Islet precursor cell (in vitro differentiated cells): ENCODE results near the gene JKAMP.
A peak's percentile ranks its signal among the peaks of the same experiment; 100 is the strongest.

Experiments
- DNase-seq: peaks from one replicate; pipeline ENCODE4 v3.0.0-alpha.2; 2018

The JKAMP gene

DNA sequence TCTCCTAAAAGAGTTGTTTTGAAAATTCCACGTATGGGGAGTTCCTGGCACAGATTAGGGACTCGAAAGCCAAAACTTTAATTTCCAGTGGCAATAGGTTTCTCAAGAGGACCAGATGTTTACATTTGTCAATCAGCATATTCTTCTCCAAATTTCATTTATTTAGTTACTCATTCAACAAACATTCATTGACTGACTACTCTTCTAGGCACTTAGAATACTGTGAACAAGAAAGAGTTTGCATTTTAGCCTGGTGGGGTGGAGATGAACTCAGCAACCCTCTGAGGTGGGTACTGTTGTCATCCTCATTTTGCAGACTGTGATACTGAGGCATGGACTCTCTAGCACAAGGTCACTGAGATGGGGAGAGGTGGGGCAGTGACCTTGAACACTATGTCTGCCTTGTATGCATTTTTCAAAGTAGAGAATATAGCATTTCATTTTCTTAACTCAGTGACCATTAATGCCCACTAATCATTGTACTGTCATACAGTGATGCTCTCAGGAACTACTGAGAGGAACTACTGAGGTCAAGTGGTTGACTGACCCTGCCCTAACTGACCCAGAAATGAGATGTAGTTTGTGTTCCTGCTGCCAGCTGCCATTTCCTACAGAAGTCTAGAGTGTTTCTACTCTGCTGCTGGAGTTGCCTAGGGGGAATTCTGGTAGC is 2.3 kb upstream of the JKAMP start:
- no peak for DNase-seq

DNA sequence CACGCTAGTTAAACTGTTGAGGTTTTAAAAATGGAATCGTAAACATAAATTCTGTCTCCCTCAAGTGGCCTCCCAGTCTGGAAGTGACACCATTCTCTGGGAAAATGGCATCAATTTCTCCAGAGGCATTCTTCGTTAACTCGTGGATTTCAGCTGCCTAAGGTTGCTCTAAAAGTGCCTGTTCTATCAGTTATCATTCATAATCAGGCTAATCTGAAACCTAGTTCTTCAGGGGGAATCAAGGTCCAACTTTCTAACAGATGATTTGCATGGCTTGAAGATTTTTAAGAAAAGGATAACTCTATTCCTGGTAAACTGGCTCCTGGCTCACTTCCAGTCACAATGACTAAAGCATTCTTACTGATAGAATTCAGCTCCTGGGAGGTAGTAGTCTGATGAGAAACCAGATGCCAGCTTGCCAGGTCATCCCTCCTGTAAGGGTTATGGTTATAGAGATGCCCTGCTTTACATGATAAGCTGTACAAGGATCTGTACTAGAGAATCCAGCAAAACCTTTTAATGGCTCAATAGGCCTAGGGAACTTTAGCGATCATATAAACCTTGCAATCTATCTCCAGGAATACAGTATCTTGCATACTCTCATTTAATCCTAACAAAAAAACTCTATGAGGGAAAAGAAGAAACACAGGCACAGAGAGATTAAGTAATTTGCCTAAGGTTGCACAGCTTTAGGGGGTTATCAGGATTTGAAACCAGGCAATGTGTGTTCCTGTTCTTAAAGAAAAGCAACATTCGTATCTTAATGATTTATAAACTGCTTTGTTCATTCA is 1.6 kb upstream of the JKAMP start:
- DNase-seq: peak; percentile 56

DNA sequence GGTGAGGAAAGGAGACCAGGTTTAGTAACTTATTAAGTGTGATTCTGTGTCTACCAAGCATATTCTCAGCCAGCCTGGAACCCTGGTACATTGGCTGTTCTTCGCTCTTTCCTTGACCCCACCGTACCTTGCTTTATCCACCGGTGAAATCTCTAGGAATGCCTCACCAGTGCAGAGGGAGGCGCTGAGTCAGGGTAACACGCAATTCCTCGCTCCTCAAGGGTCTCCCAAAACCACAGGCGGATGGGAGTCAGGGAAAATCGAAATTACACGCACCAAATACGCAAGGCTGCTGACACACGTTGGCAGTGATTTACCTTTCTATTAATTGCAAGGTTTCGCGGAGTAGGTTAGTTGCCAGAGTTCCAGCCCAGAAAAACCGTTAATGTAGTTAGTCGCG is 954 bp upstream of the JKAMP start:
- peak; percentile 71 for DNase-seq

DNA sequence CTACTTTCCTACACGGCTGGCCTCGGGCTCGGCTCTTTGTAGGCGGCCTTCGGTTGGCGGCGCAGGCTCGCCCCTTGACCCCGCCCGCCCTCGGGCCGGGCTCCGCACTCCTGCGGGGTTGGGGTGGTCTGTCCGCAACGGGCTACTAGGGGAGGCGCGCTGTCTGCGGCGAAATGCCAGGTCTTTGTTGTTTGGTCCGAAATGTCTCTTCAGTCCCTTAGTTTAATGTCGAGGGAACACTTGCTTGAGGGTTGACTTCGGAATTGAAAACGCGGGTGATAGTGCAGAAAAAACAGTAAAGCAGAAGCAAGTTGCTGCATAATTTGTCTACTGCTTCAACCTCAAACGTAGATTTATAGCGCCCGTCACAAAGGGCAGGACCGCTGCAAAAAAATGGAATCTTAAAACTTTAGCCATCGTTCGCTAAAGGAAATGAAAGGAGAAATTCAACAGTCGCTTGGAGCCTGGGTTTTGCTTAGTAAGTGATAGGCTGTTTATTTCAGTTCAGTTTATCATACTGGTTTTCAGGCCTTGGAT is 390 bp downstream of the JKAMP start:
- DNase-seq: no peak

DNA sequence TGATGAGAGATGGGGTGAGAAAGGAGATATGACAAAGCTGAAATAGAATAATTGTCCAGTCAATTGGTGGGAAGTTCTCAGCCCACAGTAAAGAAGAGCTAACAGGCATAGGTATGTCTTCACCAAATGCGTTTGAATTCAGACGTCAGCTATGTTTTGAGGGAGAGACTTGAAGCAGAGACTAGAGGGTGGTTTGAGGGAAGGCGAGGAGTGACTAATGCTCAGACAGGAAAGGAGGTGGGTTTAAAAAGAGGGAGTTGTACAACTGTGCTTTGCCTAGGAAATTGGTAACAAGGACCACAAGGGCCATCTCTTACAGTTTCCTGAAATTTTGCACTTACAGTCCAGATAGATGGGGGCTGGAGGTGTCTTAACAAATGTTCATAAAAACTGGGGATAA is 6.4 kb downstream of the JKAMP start:
- no peak for DNase-seq

DNA sequence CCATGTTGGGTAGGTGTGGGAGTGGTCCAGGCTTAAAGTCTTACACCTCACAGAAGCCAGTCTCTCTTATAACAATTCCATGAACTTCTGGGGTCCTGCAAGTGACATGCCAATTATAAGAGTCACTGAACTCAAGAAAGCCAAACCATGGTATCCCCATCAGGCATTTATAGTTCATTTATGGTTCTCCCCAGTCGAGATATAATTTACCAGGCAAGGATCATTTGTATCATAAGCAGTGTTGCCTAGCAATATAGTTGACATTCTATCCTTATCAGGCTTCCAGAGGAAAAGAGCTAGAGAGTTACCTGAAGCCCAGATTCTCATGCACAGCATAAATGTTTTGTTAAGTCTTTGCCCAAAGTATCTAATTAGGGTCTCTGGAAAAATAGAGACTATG is 8.1 kb downstream of the JKAMP start:
- no peak for DNase-seq

DNA sequence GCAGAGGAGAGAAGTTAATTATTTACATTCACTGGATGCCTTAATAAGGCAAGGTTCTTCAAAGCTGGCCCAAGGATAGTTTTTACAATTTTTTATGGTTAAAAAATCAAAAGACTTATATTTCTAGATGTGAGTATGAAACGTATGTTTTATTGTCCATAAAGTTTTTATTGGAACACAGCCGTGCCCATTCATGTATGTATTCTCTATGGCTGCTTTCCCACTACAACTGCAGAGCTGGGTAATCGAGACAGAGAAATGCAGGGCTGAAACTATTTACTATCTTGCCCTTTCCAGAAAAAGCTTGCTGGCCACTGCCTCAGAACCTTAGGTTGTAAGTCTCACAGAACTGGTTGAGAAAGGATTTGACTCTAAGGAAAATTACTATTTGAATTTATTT is 16.4 kb downstream of the JKAMP start:
- DNase-seq: no peak

DNA sequence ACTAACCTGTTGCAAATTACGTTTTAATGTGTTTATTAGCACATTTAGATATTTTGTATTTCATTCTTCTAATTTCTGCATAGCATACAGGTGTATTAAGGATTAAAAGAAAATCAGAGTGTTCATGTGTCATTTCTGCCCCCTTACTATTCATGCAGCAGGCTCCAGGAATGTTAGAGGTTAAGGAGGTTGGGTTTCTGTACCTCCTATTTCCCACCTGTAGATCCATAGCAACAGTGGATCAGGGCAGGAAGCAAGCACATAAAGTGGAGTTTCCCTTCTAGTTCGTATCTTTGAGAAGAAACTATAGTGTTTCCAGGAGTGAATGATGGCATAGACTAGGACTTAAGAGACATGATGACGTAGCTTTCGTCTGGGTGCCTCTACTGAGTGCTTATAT is 18.9 kb downstream of the JKAMP start:
- no peak for DNase-seq

DNA sequence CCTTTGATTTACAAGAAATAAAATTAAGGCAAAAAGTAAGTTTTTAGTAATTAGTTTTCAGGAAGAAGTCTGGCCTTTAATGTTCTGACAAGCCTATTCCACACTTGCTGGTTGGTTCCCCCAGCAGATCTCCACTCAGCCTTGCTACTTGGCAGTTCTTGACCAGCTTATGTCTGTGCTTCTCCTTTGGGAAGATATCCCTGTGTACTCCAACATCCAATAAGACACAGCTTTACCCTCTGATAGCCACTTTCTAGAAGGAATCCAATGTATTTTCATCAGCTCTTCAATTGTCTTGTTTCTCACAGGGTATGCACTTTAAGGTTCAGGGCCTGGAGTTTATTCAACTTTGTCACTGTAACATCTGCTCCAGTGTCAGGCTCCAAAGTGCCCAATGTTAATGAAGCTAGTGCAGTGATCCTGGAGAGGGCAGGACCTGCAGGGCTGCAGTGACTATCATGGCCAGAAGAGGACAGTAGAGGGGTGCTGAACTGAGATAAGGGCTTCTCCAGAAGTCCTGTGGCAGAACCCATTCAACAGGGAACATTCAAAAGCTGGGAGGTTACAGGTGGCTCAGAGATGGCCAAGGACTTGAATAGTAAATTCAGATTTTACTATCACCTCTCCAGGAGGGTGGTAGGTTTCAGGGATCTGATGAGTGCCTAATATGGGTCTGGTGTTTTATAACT is 22.9 kb downstream of the JKAMP start:
- peak; percentile 91 for DNase-seq

DNA sequence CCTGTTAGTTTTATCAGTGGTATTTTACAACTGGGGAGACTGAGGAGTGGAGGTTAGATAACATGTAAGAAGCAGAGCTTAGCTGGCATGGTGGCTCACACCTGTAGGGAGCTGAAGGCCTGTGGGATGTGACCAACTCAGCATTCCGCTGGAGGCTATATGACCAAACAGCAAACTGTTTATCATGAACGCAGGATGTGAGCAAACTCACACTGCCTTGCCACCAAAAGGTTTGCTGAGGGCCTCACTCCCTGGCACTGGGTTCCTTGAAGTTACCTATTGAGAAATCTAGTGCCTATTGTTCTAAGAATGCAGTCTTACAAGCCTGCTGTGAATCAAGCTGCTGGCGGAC is 23.4 kb downstream of the JKAMP start:
- DNase-seq: no peak

DNA sequence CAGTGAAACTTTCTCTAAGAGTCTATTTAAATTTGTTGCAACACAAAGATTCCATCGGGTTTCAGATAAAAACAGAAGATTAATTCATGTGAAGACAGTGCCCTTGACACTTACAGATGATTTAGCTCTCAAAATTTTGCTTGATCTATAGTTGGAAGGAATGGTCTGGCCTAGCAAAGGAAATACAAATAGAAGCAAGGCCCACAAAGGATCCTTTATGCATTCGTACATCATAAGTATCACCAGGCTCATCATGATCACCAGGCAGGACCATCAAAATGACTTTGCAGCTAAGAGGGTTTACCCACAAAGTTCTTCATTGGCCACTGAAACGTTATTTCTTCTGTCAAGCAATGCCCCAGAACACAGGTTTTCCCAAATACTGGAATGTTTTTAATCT is 24.8 kb downstream of the JKAMP start:
- DNase-seq: no peak

DNA sequence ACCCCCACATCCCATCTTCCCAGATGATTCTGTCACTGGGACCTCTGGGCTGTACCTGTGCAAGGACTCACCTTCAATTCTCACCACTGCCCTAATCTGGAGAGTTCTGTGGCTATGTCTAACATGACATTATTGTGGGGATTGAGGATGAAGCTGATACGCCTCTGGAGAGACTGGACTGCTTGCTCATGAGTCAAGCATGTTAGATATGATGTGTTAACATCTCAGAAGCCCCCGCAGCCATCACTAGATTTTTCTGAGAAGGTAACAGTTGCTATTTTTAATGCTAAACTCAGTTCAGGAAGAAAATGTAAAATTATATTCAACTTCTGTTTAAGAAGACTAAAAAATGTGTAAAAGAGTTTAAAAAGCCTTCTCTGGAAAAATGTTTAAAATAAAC is 25.7 kb downstream of the JKAMP start:
- DNase-seq: no peak

DNA sequence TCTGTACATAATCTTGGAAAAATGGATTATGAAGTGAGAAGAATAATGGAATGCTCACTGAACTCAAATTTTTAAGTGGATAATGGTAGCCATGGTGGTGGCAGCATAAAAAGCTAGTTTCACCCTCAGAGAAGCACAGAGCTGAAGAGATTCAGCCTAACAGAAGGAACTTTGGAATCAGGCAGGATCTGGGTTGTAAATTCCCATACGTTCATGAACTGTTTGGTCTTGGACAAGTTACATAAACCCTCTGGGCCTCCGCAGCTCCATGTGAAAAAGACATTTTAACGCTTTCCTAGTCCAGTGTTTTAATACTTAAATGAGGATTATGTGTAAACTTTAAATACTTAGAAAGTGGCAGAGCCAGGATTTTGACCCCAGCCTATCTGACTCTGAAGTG is 26.6 kb downstream of the JKAMP start:
- DNase-seq: no peak

DNA sequence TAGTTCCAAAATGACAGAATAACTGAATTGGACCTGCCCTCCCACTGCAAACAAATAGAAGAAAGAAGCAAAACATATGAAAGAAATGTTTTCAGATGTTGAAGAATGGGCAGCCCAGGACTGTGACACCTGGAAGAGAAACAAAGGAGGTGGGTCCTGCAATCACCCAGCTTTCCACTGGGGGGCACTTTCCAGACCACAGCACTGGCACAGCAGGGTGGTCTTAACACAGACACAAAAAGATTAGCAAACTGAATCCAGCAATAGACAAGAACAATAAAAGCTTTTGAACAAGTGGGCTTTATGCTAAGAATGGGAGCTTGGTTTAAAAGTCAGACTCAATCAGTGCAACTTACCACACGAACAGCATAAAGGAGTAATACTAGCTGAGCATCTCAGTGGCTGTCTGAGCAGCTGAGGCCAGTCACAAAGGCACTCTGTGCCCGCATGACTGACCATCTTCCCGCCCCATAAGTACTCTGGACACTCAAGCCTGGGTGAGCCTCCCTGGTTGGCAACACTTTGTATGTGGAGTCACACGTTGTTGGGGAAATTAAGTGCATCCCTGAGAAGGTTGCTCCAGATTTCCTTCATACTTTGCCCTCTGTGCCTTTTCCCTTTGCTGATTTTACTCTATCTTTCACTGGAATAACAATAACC is 27.7 kb downstream of the JKAMP start:
- no peak for DNase-seq

DNA sequence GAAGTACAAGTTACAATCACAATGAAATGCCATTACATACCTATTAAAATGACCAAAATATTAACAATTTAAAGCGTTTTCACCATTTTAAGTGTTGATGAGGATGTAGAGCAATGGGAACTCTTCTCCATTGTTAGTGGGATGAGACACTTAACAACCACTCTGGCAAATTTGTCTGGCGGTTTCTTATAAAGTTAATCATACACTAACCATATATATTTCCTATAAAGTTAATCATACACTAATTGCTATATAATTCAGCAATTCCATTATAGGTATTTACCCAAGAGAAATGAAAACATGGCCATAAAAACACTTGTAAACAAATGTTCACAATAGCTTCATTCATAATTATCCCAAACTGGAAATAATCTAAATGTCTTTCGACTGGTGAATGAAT is 35.9 kb downstream of the JKAMP start:
- DNase-seq: no peak

DNA sequence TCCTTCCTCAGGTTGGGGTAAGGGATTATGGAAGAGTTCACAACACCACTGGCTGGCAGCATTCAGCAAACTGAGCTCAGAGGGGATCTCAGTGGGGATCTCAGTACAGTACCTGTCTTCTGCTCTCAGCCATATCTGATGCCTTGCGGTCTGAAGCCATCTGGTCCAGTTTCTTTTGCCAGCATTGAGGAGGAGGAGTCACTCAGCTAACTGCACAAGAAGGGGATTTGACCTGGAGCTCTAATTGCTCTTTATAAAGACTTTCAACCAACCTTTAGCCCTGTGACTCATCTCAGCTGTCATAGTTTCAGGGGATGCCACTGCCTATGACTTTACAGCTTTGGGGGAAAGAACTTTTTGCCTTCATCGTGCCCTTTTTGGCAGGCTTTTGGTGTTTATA is 44.9 kb downstream of the JKAMP start:
- DNase-seq: no peak

DNA sequence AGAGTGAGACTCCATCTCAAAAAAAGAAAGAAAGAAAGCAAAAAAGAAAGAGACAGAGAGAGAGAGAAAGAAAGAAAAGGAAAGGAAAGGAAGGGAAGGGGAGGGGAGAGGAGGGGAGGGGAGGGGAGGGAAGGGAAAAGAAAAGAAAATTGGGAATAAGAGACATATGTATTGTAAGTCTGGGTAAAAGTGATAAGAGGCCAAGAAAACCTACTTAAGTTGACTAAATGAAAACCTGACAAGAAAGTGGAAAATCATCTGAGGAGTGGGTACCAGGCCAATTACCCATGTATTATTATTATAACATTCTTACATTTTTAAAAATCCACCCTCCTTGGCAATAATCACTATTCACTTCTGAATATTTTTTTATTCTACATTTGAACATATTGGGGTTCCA is 46.0 kb downstream of the JKAMP start:
- no peak for DNase-seq

DNA sequence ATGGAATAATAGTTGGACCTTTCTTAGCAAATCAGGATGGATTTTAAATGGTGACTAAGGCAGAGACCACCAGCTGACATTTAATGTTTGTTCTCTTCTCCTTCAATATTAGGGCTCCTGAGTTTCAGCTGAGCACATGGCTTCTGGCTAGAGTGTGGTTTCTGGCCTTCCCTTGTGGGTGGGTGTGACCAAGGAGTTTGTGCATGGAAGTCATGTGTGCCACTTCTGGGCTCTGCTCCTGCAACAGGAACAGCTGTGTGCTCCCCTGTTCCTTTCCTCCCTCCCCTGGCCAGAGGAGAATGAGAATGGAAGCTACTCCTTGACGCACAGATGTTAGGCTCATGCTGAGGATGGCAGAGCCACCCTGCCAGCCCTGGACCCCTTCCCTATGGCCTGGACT is 48.1 kb downstream of the JKAMP start:
- no peak for DNase-seq

DNA sequence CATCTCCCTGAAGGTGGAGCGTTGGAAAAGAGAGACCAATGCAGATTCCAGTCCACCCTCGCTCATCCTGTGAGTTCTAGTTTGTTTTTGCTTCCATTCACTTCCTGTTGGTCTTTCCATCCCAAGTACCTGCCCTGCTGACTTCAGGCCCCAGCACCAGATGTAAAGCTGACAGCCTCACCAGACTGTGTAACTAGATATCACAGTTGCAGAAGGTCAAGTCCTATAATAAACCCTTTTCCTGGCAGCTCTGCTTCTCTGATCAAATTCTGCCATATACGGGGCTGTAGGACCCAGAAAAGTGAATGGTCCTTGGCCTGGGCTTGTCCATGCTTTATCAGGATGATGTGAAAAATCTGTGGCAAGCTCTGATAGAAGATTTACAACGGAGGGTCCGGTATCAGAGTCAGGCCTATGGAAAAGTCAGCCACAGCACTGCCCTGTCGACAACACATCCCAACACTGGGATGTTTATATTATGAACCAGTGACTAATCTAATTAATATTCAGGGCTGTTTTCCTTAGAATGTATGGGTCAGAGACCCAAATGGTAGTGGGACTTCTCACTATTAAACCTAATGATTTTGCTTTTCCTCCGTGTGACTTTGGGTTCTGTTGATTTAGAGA is 50.2 kb downstream of the JKAMP start:
- DNase-seq: no peak

DNA sequence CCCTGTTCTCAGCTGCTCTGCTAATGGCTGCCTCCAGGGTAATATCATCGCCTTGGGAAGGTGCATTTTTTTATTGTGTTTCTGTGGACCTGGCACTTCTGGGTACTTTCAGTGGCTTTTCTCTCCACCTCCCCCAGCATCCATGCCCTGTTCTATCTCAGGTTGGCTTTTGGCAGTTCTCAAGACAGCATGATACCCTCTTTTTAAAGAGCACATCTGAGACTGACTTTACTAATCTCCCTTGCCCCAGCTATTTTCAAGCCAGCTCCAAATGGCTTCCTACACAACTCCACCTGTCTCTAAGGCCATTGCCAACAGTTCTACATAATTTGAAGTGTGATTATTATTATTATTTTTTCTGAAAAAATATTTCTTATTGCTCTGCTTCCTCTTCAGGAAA is 53.2 kb downstream of the JKAMP start:
- no peak for DNase-seq

DNA sequence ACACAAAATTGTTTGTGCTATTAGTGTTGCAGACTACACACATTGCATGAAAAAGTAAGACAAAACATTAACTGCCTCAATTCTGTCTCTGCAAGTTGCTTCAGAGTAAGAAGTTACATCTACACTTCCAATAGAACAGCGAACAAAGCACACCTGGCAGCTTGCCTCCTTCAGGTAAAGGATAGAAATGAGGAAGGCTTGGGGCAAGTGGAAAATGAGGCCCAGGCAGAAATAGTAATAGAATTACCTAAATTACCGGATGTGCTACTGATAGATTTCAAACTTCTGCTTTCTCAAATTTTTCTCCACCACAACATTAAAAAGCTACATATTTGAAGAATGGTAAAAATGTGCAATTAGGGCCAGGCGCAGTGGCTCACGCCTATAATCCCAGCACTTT is 54.6 kb downstream of the JKAMP start:
- DNase-seq: no peak

DNA sequence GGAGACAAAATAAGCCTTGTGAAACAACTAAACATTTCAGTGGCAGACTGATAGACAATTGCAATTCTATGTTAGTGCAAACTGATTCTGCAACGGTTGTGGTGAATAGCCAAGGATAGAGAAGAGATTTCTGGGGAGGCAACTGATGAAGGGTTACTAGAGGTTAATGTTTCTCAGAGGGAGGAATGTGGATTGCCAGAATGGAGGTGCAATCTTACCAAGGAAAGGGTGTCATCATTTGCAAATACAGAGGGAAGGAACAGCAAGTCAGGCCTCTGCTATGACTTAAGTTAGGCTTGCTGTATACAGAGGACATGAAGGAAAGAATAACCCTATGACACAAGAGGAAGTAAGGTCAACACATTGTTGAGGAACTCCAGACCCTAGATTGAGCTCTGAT is 56.5 kb downstream of the JKAMP start:
- no peak for DNase-seq

DNA sequence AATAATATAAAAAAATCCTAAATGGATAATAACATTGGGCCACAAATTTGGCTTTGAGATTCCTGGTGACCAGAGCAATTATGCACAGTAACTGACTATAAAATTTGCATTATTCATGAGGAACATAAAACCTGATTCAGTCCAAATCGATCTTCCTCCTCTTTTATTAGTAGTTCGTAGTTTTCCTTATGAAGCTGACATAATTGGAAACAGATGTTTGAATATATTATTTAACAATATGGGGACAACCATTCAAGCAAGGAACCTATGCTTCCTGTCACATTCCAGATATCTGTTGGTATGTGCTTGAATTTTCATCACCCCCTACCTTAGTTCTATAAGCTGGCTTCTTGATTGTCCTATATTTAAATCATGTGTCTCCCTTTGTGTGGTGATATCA is 57.4 kb downstream of the JKAMP start:
- no peak for DNase-seq
